Measurements from ENCODE around the gene NME5.
"Not testable (repeated sequence)": the region's sequence is repeated elsewhere in the genome, so short reads cannot be mapped to it uniquely, and the experiment has no call there.

DNA sequence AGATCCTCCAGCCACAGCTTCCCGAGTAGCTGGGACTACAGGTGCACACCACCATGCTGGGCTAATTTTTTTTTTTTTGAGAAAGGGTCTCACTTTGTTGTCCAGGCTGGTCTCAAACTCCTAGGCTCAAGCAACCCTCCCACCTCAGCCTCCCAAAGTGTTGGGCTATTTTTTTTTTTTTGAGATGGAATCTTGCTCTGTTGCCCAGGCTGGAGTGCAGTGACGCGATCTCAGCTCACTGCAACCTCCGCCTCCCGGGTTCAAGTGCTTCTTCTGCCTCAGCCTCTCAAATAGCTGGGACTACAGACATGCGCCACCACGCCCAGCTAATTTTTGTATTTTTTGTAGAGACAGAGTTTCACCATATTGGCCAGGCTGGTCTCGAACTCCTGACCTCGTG, 16.7 kb upstream of the NME5 start:
- TF ChIP-seq, protein P1, sequence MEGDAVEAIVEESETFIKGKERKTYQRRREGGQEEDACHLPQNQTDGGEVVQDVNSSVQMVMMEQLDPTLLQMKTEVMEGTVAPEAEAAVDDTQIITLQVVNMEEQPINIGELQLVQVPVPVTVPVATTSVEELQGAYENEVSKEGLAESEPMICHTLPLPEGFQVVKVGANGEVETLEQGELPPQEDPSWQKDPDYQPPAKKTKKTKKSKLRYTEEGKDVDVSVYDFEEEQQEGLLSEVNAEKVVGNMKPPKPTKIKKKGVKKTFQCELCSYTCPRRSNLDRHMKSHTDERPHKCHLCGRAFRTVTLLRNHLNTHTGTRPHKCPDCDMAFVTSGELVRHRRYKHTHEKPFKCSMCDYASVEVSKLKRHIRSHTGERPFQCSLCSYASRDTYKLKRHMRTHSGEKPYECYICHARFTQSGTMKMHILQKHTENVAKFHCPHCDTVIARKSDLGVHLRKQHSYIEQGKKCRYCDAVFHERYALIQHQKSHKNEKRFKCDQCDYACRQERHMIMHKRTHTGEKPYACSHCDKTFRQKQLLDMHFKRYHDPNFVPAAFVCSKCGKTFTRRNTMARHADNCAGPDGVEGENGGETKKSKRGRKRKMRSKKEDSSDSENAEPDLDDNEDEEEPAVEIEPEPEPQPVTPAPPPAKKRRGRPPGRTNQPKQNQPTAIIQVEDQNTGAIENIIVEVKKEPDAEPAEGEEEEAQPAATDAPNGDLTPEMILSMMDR (IDR thresholded peaks at IDR 0.05; ENCODE audit: poor library complexity, severe bottlenecking) = not testable (repeated sequence)
- TF ChIP-seq EP300 (conservative IDR thresholded peaks at IDR 0.05; ENCODE audit: poor library complexity, severe bottlenecking); EZH2 (IDR thresholded peaks at IDR 0.05; ENCODE audit: borderline replicate concordance, insufficient read depth, low read length, poor library complexity, severe bottlenecking); RAD21 (conservative IDR thresholded peaks at IDR 0.05); MXI1 (conservative IDR thresholded peaks at IDR 0.05; ENCODE audit: poor library complexity, severe bottlenecking); POLR2AphosphoS5 (IDR thresholded peaks at IDR 0.05); SMC3 (conservative IDR thresholded peaks at IDR 0.05; ENCODE audit: poor library complexity): not testable (repeated sequence)
